Right kidney (tissue), 9 donors: ENCODE data around the gene HIC2.
"Not testable (repeated sequence)": the region's sequence is repeated elsewhere in the genome, so short reads cannot be mapped to it uniquely, and the experiment has no call there.

Experiments used
- DNase-seq: peaks from one replicate; pipeline ENCODE4 v3.0.0-alpha.2; 2016
- long read RNA-seq, 8 donors: transcript quantifications; one replicate each; lab custom pipeline, GENCODE V29; 2026

HIC2 gene
- long read RNA-seq, donor 1, full-length matches to known transcripts, result 3 of 3 reads
- long read RNA-seq, donor 1, partial matches to known transcripts, result 0 of 3 reads
- long read RNA-seq, donor 1, other reads (novel, unspliced or antisense), result 0 of 3 reads
- long read RNA-seq, donor 2, full-length matches to known transcripts, result 6 of 6 reads
- long read RNA-seq, donor 2, partial matches to known transcripts, result 0 of 6 reads
- long read RNA-seq, donor 2, other reads (novel, unspliced or antisense), result 0 of 6 reads
- long read RNA-seq, donor 3, full-length matches to known transcripts, result 2 of 2 reads
- long read RNA-seq, donor 3, partial matches to known transcripts, result 0 of 2 reads
- long read RNA-seq, donor 3, other reads (novel, unspliced or antisense), result 0 of 2 reads
- long read RNA-seq, donor 4, full-length matches to known transcripts, result 4 of 4 reads
- long read RNA-seq, donor 4, partial matches to known transcripts, result 0 of 4 reads
- long read RNA-seq, donor 4, other reads (novel, unspliced or antisense), result 0 of 4 reads
- long read RNA-seq, donor 5, full-length matches to known transcripts, result 5 of 5 reads
- long read RNA-seq, donor 5, partial matches to known transcripts, result 0 of 5 reads
- long read RNA-seq, donor 5, other reads (novel, unspliced or antisense), result 0 of 5 reads
- long read RNA-seq, donor 6, full-length matches to known transcripts, result 2 of 2 reads
- long read RNA-seq, donor 6, partial matches to known transcripts, result 0 of 2 reads
- long read RNA-seq, donor 6, other reads (novel, unspliced or antisense), result 0 of 2 reads
- long read RNA-seq, donor 7, full-length matches to known transcripts, result 6 of 19 reads
- long read RNA-seq, donor 7, partial matches to known transcripts, result 13 of 19 reads
- long read RNA-seq, donor 7, other reads (novel, unspliced or antisense), result 0 of 19 reads
- long read RNA-seq, donor 8, full-length matches to known transcripts, result 2 of 2 reads
- long read RNA-seq, donor 8, partial matches to known transcripts, result 0 of 2 reads
- long read RNA-seq, donor 8, other reads (novel, unspliced or antisense), result 0 of 2 reads

GRCh38 chr22:21417227-21417746 lies at the start of gene HIC2:
Gene HIC2, plus strand, starts transcription at chr22:21417371. Its CDS starts 25,461 bp downstream, at chr22:21442832.
- not testable (repeated sequence) for DNase-seq

GRCh38 chr22:21368603-21369310 lies 48.4 kb upstream of the HIC2 start:
- not testable (repeated sequence) for DNase-seq

DNA sequence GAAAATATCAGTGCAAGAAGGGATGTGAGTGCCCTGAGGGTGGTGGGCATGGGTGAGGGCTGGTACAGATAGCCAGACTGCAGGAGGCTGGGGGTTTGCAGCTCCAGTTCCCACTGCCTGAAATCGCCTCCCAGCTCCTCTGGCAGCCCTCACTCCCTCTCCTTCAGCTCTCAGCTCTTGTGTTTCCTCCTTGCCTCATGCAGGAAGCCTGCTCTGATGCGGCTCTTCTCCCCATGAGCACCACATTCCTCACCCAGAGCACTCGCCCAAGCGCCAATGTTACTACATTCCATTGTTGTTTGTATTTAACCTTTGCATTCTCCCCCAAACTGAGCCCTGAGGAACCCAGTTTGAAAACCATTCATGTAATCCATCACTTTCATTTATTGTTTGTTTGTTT lies 41.3 kb upstream of the HIC2 start:
- DNase-seq, result not testable (repeated sequence)

DNA sequence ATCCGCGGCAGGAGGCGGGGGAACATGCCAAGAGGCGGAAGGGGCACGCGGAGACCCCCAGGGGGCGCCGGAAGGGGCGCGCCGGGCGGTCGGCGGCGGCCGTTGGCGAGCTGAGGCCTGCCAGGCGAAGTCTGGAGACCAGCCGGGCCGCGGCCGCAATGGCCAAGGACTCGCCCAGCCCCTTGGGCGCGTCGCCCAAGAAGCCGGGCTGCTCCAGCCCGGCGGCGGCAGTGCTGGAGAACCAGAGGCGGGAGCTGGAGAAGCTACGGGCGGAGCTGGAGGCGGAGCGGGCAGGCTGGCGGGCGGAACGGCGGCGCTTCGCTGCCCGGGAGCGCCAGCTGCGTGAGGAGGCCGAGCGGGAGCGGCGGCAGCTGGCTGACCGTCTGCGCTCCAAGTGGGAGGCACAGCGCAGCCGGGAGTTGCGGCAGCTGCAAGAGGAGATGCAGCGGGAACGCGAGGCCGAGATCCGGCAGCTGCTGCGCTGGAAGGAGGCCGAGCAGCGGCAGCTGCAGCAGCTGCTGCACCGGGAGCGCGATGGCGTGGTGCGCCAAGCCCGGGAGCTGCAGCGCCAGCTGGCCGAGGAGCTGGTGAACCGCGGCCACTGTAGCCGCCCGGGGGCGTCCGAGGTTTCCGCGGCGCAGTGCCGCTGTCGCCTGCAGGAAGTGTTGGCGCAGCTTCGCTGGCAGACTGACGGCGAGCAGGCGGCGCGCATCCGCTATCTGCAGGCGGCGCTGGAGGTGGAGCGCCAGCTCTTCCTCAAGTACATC lies 33.3 kb upstream of the HIC2 start, which contains the start of gene RIMBP3B:
RIMBP3B (plus strand) TSS at position 51 of the 767 bp plus-strand sequence; CDS start at position 159, 108 bp downstream.
- not testable (repeated sequence) for DNase-seq

GRCh38 chr22:21384468-21385357 lies 32.5 kb upstream of the HIC2 start:
- not testable (repeated sequence) for DNase-seq

- not testable (repeated sequence) for DNase-seq
These were observed 27.7 kb upstream of the HIC2 start for GRCh38 chr22:21389480-21389879.

- not testable (repeated sequence) for DNase-seq
These were observed 27.2 kb upstream of the HIC2 start for GRCh38 chr22:21390013-21390412.

DNA sequence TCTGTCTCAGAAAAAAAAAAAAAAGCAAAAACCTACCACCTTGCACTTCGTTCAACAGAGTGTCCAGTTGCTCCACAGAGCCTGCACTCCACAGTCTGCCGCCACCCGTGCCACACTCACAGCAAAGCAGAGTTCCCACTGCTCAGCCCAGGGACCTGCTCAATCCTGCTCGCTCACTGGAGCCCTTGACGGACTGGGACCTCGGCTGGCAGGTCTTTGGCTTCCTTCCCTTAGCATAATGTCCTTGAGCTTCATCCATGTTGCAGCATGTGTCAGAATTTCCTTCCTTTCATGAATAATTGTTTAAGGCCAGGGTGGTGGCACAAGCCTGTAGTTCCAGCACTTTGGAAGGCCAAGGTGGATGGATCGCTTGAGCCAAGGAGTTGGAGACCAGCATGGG lies 22.6 kb upstream of the HIC2 start:
- DNase-seq, result not testable (repeated sequence)

- DNase-seq, result not testable (repeated sequence)
These were observed 15.8 kb upstream of the HIC2 start for GRCh38 chr22:21401197-21401969.

DNA sequence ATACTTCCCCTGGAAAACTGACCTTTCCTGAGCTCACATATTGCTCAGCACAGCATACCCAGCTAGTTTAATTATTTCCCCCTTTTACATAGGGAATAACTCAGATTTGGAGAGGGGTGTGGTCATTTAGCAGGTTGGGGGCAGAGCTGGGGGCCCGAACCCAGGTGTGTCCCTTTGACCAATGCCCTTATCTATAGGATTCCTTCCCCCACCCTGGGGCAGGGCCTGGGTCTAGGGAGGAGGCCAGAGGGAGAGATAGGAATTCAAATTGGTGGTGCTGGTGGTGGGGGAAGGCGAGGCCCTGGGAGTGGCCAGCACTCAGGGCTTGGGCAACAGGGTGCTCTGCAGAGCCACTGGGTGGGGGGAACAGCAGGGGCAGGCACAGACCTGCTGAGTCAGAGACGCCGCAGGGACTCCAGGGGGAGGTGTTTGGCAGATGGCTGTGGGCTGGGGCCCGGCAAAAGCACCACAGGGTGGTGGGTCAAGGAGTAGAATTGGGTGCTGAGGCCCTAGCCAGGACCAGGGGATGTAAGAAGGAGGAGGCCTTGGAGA lies 14.3 kb upstream of the HIC2 start:
- DNase-seq, result not testable (repeated sequence)

DNA sequence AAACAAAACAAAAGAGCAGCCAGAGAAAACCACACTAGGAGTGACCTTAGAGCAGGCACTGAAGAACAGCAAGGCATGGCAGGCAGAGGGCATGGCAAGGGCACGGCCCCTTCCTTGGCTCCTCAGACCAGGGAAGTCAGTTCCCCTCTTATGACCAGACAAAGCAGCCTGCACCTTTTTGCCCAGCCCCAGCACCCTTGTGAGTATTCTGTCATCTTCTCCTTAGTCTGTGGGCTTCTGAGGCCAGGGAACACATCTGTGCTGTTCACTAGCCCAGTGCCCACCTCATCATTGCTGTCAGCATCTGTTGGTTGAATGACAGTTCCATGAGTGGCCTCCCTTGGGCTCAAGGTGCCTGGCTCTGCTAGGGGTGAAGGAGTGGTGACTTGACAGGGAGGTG lies 10.0 kb upstream of the HIC2 start:
- DNase-seq, result not testable (repeated sequence)

DNA sequence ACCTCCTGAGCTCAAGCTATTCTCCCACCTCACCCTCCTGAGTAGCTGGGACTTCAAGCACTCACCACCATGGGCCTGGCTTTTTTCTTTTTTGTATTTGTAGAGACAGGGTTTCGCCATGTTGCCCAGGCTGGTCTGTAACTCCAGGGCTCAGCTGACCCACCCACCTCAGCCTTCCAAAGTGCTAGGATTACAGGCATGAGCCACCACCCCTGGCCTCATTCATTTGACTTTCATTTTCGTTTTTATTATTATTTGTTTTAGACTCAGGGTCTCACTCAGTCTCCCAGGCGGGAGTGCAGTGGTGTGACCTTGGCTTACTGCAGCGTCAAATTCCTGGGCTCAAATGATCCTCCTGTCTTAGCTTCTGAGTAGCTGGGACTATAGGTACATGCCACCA lies 9.4 kb upstream of the HIC2 start:
- not testable (repeated sequence) for DNase-seq

DNA sequence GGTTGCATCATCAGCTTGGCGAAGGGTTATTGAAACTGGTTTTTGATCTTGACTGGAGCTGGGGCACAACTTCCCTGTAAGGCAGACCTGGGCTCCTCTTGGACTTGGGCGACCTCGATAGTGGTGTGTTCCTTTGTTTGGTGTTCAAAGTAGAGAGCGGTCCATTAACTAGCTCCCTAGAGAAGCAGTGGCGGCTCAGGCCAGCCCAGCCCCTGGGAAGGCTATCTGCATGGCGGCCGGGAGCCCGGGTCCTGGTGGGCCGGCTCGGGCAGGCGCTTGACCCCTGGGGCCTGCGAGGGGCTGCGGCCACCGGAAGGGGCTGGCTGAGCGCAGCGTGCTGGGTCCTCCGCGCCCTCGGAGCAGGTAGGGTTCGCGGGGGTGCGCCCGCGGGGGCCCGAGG lies 796 bp upstream of the HIC2 start:
- DNase-seq, result not testable (repeated sequence)

- DNase-seq, result not testable (repeated sequence)
These were observed 682 bp downstream of the HIC2 start for GRCh38 chr22:21417853-21418252.

- not testable (repeated sequence) for DNase-seq
These were observed 1.9 kb downstream of the HIC2 start for GRCh38 chr22:21418974-21419638.

DNA sequence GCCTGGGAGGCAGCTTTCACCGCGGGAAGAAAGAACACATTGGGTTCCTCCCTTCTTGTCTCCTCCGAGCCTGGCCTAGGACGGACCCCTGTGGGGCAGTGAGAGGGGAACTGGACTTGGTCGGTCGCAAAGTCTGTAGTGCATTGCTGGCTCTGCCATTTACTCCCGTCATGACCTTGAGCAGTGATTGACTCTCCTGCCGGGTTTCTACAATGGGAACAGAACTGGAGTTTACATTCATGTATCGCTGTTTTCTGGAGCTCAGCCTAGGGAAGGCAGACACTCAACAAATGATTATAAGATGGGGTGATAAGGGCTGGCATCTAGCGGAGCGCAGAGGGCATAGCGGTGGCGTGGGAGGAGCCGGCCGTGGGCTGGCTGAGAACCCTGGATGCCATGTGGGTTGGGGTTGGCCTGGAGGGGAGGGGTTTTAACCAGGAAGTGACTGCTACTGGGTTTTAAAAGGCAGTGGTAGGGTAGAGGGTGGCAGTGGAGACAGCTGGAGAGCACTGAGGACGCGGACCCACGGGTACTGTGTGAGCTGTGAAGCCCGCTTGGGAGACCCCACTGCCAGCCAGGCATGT lies 3.1 kb downstream of the HIC2 start:
- DNase-seq, result not testable (repeated sequence)

DNA sequence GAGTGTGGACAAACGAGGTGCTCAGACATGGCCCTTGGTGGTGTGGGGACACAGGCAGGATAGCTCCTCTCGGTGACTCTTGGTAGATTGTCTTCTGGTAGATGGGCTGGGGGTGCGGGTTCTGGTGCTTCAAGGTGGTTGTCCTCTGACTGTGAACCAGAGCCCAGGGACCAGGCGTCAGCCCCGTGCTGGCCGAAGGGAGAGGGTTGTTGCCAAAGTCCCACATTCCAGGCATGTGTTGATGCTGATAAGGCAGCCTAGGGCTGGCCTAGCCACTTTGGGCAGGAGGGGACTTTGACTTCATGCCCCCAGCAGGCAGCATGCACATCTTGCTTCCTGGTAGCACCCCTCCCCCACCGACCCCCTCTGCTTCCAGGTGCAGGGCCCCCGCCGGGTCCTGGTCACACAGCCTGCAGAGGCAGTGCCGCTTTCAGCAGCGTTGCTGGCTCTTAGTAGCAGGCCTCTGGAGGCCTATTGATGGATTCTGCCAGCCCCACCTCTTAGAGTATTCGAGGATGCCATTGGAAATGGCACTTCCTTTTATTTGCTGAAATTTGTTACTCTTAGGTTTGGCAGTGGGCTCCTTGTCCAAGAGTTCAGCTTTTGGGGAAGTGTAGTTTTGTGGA lies 7.0 kb downstream of the HIC2 start:
- DNase-seq, result not testable (repeated sequence)
